ENCODE measurements around the gene ATF5.

ATF5 gene

DNA sequence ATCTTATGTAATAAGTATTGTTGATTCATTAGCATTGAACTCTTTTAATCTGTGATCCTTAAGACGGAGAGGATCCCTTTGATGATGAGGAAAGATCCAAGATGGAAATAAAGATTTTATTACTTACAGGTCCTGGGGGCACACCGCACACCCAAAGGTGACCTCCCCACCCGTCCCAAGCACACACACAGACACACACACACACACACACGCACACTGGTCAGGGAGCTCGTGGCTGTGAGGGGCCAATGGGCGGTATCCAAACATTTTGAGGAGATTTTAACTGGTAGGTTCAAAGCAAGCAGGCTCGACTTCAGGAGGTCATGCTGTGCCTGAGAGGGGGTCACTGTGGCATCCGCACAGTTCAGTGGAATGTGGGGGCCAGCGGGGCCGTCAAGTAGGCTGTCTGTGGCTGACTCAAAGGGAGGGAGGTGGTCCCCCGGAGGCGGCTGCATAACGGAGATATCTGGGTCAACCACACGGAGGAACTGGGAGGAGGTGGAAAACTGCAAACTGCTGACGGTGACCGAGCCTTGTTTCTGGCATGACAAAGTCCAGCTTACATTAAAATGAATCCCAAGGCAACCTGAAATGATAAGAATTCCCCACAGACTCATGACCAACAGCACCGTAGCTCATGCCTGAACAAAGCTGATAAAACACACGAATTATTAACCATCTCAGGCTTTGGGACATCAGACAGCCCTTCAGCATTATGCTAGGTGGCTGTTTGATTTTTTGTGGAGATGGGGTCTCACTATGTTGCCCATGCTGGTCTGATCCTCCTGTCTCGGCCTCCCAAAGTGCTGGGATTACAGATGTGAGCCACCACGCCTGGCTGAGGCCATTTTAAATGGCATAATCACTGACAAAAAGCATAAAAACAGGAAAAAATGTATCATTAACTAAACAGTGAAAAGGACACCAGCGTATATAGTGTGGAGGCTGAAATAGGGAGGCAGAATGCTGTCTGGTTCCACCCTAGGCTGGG lies 52.9 kb downstream of the ATF5 start:
- no peaks in the 10 kb centered on the region for H3K9me3 ChIP-seq (ENCODE audit: insufficient read depth, low read length)
- H3K27ac ChIP-seq (ENCODE audit: low read depth, low read length): no peak overlapping the region
- no peaks in the 10 kb centered on the region for H3K79me2 ChIP-seq (ENCODE audit: insufficient read depth, low read length)
- H3K9ac ChIP-seq (ENCODE audit: low read length): no peak overlapping the region
- H3K27me3 ChIP-seq (ENCODE audit: low read length): no peaks in the 10 kb centered on the region
- H3K9me2 ChIP-seq (replicated peaks; ENCODE audit: insufficient read depth, low read length): no peaks in the 10 kb centered on the region
- no peak overlapping the region for H3K4me3 ChIP-seq (ENCODE audit: insufficient read depth, low read length, poor library complexity, severe bottlenecking)
- no peak for TF ChIP-seq EZH2phosphoT487 (conservative IDR thresholded peaks at IDR 0.05; ENCODE audit: low read length)
- TF ChIP-seq, protein P1, sequence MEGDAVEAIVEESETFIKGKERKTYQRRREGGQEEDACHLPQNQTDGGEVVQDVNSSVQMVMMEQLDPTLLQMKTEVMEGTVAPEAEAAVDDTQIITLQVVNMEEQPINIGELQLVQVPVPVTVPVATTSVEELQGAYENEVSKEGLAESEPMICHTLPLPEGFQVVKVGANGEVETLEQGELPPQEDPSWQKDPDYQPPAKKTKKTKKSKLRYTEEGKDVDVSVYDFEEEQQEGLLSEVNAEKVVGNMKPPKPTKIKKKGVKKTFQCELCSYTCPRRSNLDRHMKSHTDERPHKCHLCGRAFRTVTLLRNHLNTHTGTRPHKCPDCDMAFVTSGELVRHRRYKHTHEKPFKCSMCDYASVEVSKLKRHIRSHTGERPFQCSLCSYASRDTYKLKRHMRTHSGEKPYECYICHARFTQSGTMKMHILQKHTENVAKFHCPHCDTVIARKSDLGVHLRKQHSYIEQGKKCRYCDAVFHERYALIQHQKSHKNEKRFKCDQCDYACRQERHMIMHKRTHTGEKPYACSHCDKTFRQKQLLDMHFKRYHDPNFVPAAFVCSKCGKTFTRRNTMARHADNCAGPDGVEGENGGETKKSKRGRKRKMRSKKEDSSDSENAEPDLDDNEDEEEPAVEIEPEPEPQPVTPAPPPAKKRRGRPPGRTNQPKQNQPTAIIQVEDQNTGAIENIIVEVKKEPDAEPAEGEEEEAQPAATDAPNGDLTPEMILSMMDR (IDR thresholded peaks at IDR 0.05; ENCODE audit: insufficient read depth, low read length, poor library complexity, severe bottlenecking): no peak
- no peaks in the 10 kb centered on the region for H4K20me1 ChIP-seq (ENCODE audit: low read depth, low read length)
- no peaks in the 10 kb centered on the region for H3F3A ChIP-seq (ENCODE audit: insufficient read depth)
- H3K4me2 ChIP-seq (ENCODE audit: low read depth, low read length, poor library complexity, severe bottlenecking): no peak overlapping the region
- no peak overlapping the region for H2AFZ ChIP-seq (ENCODE audit: low read depth, low read length, severe bottlenecking)
- no peaks in the 10 kb centered on the region for H3K36me3 ChIP-seq (ENCODE audit: low read length)

Data from SU-DHL-6 (cell line).